Measurements from ENCODE around the gene TMEM98. TPM values are rescaled to one million over a fixed set of nuclear protein-coding genes. Genes with fewer than 3 reads are reported as not detected.
A peak's percentile ranks its signal among the peaks of the same experiment; 100 is the strongest.

Gene TMEM98
- total and polyA plus RNA-seq, 9 of the 15 experiments (the other 6 are each of a cell fraction or from before 2014, with no cell fraction given) = 33.5 to 164 (median 84.7) TPM

- TF ChIP-seq PHTF2 (CRISPR knock-in tag; IDR thresholded peaks at IDR 0.05) (no peak), XRCC5 (IDR thresholded peaks at IDR 0.05; ENCODE audit: low read depth, low read length) (no peak), FOXO4 (CRISPR knock-in tag; IDR thresholded peaks at IDR 0.05) (no peak), SRSF1 (IDR thresholded peaks at IDR 0.05; ENCODE audit: low read depth, low read length) (no peak), SNIP1 (IDR thresholded peaks at IDR 0.05; ENCODE audit: low read depth) (no peak), NCOA1 (IDR thresholded peaks at IDR 0.05; ENCODE audit: low read depth) (peak; percentile 82; the same call in 1 of the 2 replicates), HBP1 (CRISPR knock-in tag; IDR thresholded peaks at IDR 0.05) (no peak), ARNT (IDR thresholded peaks at IDR 0.05) (peak; percentile 15 to 39; a peak in 1 of 4 replicates), HNRNPL (IDR thresholded peaks at IDR 0.05; ENCODE audit: low read depth, low read length) (no peak), TCF3 (CRISPR knock-in tag; IDR thresholded peaks at IDR 0.05) (peak; percentile 74), MECOM (CRISPR knock-in tag; IDR thresholded peaks at IDR 0.05) (no peak), TEAD2 (tag; IDR thresholded peaks at IDR 0.05) (no peak), ZNF263 (CRISPR knock-in tag; IDR thresholded peaks at IDR 0.05; ENCODE audit: borderline replicate concordance) (no peak), POLR2A (conservative IDR thresholded peaks at IDR 0.05) (no peak), BRD9 (IDR thresholded peaks at IDR 0.05; ENCODE audit: low read depth, partially characterized antibody) (peak; percentile 73), ZNF589 (CRISPR knock-in tag; IDR thresholded peaks at IDR 0.05; ENCODE audit: low read depth) (peak; percentile 41; the same call in 1 of the 2 replicates), MCM3 (IDR thresholded peaks at IDR 0.05) (no peak), KLF1 (tag; IDR thresholded peaks at IDR 0.05) (no peak), STAT6 (CRISPR knock-in tag; IDR thresholded peaks at IDR 0.05) (no peak), CHD4 (IDR thresholded peaks at IDR 0.05; ENCODE audit: insufficient read depth, insufficient replicate concordance, low read depth, low read length, poor library complexity, severe bottlenecking) (no peak), GTF3C2 (IDR thresholded peaks at IDR 0.05; ENCODE audit: borderline replicate concordance, extremely low read depth, insufficient read length) (no peak), BCL6 (CRISPR knock-in tag; IDR thresholded peaks at IDR 0.05) (no peak), ZC3H4 (CRISPR knock-in tag; IDR thresholded peaks at IDR 0.05; ENCODE audit: borderline replicate concordance) (no peak), BRD4 (IDR thresholded peaks at IDR 0.05) (no peak)
Observed at GRCh38 chr17:32894245-32894644, 33.7 kb upstream of the TMEM98 start (continued).

Data from K562 (cell line).